NCI-H2107 treated with DMSO at 0.1 percent for 48 hours (cell line): ENCODE measurements around the gene TNFRSF18.
"Not testable (repeated sequence)": the region's sequence is repeated elsewhere in the genome, so short reads cannot be mapped to it uniquely, and the experiment has no call there.

Source experiments
- DNase-seq: peaks from one replicate; lab custom pipeline; 2025; ENCODE audit not compliant: unreplicated experiment; lab: John Stamatoyannopoulos, UW

TNFRSF18 gene

GRCh38 chr1:1199141-1199960 is 7.0 kb downstream of the TNFRSF18 start:
- no peak for DNase-seq

- no peak for DNase-seq
Observed at GRCh38 chr1:1198423-1199140, 7.8 kb downstream of the TNFRSF18 start.

GRCh38 chr1:1197551-1198422 is 8.6 kb downstream of the TNFRSF18 start:
- no peak for DNase-seq

GRCh38 chr1:1197188-1197500 is 9.2 kb downstream of the TNFRSF18 start:
- no peak for DNase-seq

GRCh38 chr1:1196431-1197187 is 9.8 kb downstream of the TNFRSF18 start:
- DNase-seq = no peak

GRCh38 chr1:1195726-1196125 is 10.7 kb downstream of the TNFRSF18 start:
- DNase-seq = not testable (repeated sequence)

- DNase-seq = no peak
Observed at GRCh38 chr1:1194723-1195122, 11.7 kb downstream of the TNFRSF18 start.

- no peak for DNase-seq
Observed at GRCh38 chr1:1191734-1192133, 14.7 kb downstream of the TNFRSF18 start.

- DNase-seq = no peak
Observed at GRCh38 chr1:1189111-1189510, 17.3 kb downstream of the TNFRSF18 start.

- DNase-seq = no peak
Observed at GRCh38 chr1:1187938-1188337, 18.5 kb downstream of the TNFRSF18 start.

- DNase-seq = no peak
Observed at GRCh38 chr1:1185101-1185765, 21.2 kb downstream of the TNFRSF18 start.

- DNase-seq = no peak
Observed at GRCh38 chr1:1183833-1184775, 22.3 kb downstream of the TNFRSF18 start.

- DNase-seq = no peak
Observed at GRCh38 chr1:1183221-1183747, 23.1 kb downstream of the TNFRSF18 start.

- DNase-seq = no peak
Observed at GRCh38 chr1:1182491-1183220, 23.7 kb downstream of the TNFRSF18 start.

GRCh38 chr1:1181938-1182410 is 24.4 kb downstream of the TNFRSF18 start:
- DNase-seq = no peak

GRCh38 chr1:1181129-1181937 is 25.1 kb downstream of the TNFRSF18 start:
- DNase-seq = no peak
